GM19023 (cell line): ENCODE measurements around the gene ZNF121.
A peak's percentile ranks its signal among the peaks of the same experiment; 100 is the strongest.

Experiments
- ATAC-seq: cut with Tn5 transposase; IDR thresholded peaks from one replicate; pipeline ENCODE4 v1.9.1; 2021; ENCODE audit warnings: mild to moderate bottlenecking, moderate library complexity; ENCODE audit not compliant: unreplicated experiment

ZNF121 gene

GRCh38 chr19:9538183-9539058 lies 45.9 kb downstream of the ZNF121 start, which contains the start of gene ZNF426:
ZNF426 (minus strand) TSS chr19:9538645; CDS start chr19:9536232, 2,413 bp downstream.
- ATAC-seq, result peak; percentile 71

GRCh38 chr19:9535934-9536333 lies 48.4 kb downstream of the ZNF121 start:
- no peak for ATAC-seq

DNA sequence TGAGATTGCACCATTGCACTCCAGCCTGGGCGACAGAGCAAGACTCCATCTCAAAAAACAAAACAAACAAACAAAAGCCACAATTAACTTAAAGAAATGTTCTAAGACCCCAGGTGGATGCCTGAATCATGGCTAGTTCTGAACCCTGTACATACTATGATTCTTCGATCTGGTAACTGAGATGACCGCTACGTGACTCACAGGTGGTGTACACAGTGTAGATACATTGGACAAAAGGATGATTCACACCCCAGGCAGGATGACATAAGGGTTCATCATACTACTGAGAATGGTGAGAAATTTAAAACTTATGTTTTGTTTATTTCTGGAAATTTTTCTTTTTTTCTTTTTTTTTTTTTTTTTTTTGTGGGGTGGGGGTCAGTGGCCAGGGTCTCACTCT lies 52.4 kb downstream of the ZNF121 start:
- ATAC-seq, result no peak

- ATAC-seq, result no peak
Measured at GRCh38 chr19:9528757-9529336, 55.5 kb downstream of the ZNF121 start.

GRCh38 chr19:9523885-9524474 lies 60.3 kb downstream of the ZNF121 start:
- no peak for ATAC-seq
